ENCODE results near the gene ATAD5.

- TF ChIP-seq EZH2 (IDR thresholded peaks at IDR 0.05; ENCODE audit: low read length, unreplicated experiment), result no peak
- TF ChIP-seq CTCF (conservative IDR thresholded peaks at IDR 0.05; ENCODE audit: low read depth, low read length), result no peak
Observed at GRCh38 chr17:30886187-30886586, 54.4 kb downstream of the ATAD5 start.
